ENCODE measurements around the gene SCTR.
"Not testable (repeated sequence)": the region's sequence is repeated elsewhere in the genome, so short reads cannot be mapped to it uniquely, and the experiment has no call there.

The SCTR gene

DNA sequence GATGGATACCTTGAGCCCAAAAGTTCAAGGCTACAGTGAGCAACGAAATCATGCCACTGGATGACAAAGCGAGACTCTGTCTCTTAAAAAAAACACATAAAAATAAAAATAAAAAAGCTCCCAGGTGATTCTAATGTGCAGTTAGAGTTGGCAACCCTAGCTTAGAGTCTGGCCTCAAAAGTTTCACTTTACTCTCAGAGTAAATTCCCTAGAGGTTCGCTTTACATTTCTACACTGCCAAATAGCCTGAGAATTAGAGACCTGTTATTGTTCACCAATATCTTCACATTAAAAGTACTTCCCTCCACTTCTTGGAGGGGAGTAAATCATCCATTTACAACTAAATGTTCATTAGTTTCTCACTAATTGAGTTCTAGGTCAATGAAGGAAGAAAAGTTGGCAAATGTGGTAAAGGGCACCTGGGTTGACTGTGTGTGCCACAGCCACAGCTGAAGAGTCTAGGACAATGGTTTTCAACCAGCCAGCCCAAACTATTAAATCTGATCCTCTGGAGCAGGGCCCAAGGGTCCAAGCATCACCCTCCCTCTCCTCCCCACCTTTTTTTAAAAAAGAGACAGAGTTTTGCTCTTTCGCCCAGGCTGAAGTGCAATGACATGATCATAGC is 107.9 kb downstream of the SCTR start:
- Histone ChIP-seq H3K9me3 (replicated peaks in 1 of 11) (peaks cover 9 to 36% (median 26%) of the 10 kb centered on the region in 11 experiments), H3K27ac (no peak overlapping the region), H3K36me3 (no peaks in the 10 kb centered on the region; a peak in 1 of 22 replicates), H3K27me3 (no peaks in the 10 kb centered on the region), H4K20me1 (no peaks in the 10 kb centered on the region), H3K4me3 (no peak overlapping the region), H3K9ac (no peak overlapping the region), H3K4me2 (peak overlapping the region in 10 of 11 experiments; percentile 3 to 64 (median 48); a peak in 15 of 22 replicates), H3K4me1 (peaks cover 13 to 38% (median 24%) of the 10 kb centered on the region in 10 experiments)
- TF ChIP-seq Cebpa-rat (IDR thresholded peaks at IDR 0.05), result no peak

DNA sequence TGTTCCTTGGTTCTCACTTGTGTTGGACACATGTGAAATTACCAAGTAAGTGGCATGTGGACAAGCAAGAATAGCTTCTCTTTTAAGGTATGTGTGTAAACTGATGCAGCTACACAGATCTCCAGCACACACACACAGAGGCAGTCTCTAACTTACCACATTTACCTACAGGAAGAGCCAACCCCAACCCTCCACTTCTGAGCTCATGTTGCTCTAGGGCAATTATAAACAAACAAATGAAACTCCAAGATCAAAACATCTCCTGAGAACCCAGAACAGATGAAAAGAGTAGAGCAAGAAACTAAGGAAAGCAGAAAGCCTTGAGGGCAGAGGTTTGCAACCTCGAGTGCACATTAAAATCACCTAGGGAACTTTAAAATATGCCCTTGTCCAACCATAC is 108.7 kb downstream of the SCTR start:
- Histone ChIP-seq H3K4me2 (peak overlapping the region; percentile 3 to 64 (median 53); a peak in 17 of 22 replicates), H3K9ac (no peak overlapping the region), H3K4me3 (no peak overlapping the region), H3K27me3 (no peaks in the 10 kb centered on the region), H3K36me3 (no peaks in the 10 kb centered on the region), H3K4me1 (peaks cover 13 to 37% (median 24%) of the 10 kb centered on the region in 10 experiments), H4K20me1 (no peaks in the 10 kb centered on the region), H3K9me3 (replicated peaks in 1 of 11) (peaks cover 4 to 33% (median 20%) of the 10 kb centered on the region in 11 experiments; a peak in 21 of 22 replicates), H3K27ac (no peak overlapping the region)
- TF ChIP-seq Cebpa-rat (IDR thresholded peaks at IDR 0.05), result no peak

DNA sequence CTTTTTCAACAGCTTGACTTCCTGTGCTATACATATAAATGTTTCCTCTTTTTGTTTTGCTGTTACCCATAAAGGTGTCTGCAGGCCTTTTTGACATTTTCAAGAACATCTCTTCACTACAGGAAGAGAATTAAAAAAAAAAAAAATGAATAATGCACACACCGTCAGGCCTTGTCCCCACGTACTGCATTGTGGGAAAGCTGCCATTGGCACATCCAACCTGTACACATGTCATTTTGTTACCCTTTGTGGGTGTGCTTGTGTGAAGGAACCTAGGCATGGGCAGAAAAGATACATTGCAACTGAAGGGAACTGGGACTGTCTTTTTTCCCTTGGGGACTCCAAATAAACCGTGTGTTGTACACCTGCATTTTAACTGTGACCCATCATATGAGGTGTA is 109.4 kb downstream of the SCTR start:
- H3K36me3 ChIP-seq, result no peaks in the 10 kb centered on the region
- no peak for TF ChIP-seq Cebpa-rat (IDR thresholded peaks at IDR 0.05)
- H3K9me3 ChIP-seq (replicated peaks in 1 of 11), result peaks cover 6 to 29% (median 18%) of the 10 kb centered on the region in 11 experiments; a peak in 21 of 22 replicates
- H3K9ac ChIP-seq, result no peak overlapping the region
- H3K4me2 ChIP-seq, result peak overlapping the region in 9 of 11 experiments; percentile 21 to 64 (median 57); a peak in 15 of 22 replicates
- H3K27me3 ChIP-seq, result no peaks in the 10 kb centered on the region
- no peaks in the 10 kb centered on the region for H4K20me1 ChIP-seq
- H3K4me1 ChIP-seq, result peaks cover 13 to 29% (median 24%) of the 10 kb centered on the region in 10 experiments
- H3K27ac ChIP-seq, result no peak overlapping the region
- no peak overlapping the region for H3K4me3 ChIP-seq

DNA sequence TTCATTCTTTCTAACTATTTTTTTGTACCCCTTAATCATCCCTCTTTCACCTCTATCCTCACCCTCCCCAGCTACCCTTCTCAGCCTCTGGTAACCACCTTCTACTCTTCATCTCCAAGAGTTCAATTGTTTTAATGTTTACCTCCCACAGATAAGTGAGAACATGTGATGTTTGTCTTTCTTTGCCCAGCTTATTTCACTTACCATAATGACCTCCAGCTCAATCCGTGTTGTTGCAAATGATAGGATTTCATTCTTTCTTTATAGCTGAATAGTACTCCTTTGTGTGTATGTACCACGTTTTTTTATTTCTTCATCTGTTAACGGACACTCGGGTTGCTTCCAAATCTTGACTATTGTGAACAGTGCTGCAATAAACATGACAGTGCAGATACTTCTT is 114.8 kb downstream of the SCTR start:
- no peak overlapping the region for H3K4me2 ChIP-seq
- no peak overlapping the region for H3K4me3 ChIP-seq
- no peak overlapping the region for H3K9ac ChIP-seq

DNA sequence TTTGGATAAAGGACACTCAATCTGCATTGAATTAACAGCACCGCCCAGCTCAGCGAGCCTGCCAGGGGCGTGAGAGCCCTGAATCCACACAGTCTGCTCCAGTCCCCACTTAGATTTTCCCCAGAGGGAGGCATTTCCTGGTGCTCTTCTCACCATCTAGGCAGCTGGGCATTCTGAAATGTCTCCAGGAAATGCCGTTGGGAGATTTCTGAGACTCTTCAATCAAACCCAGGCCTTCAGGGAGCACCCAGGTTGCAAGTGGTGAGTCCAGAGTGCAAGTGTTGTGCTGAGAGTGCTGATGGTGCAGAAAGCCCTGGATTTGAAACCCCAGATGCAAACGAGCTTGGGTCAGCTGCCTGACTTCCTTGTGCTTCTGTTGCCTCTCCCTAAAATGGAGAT is 116.1 kb downstream of the SCTR start:
- Histone ChIP-seq H3K9me3 (replicated peaks in 1 of 11) (peaks cover 0 to 15% (median 7%) of the 10 kb centered on the region in 11 experiments; a peak in 10 of 22 replicates), H3K27ac (peak overlapping the region; percentile 17 to 66 (median 49); a peak in 18 of 22 replicates), H3K4me1 (peaks cover 26 to 48% (median 32%) of the 10 kb centered on the region in 10 experiments), H3K4me2 (peak overlapping the region; percentile 55 to 76 (median 72)), H3K9ac (peak overlapping the region; percentile 12 to 55 (median 32); a peak in 14 of 22 replicates), H3K36me3 (no peaks in the 10 kb centered on the region), H4K20me1 (no peaks in the 10 kb centered on the region), H3K27me3 (no peaks in the 10 kb centered on the region), H3K4me3 (peak overlapping the region in 1 of 10 experiments; percentile 1; a peak in 3 of 20 replicates)
- TF ChIP-seq Cebpa-rat (IDR thresholded peaks at IDR 0.05), result peak in 1 of 11 experiments; percentile 53; a peak in 1 of 22 replicates

More for the DNA sequence above, 114.8 kb downstream of the SCTR start:
- Histone ChIP-seq H4K20me1 (no peaks in the 10 kb centered on the region), H3K27ac (no peak overlapping the region), H3K27me3 (no peaks in the 10 kb centered on the region), H3K9me3 (replicated peaks in 1 of 11) (peaks cover 6 to 24% (median 17%) of the 10 kb centered on the region in 11 experiments; a peak in 21 of 22 replicates), H3K36me3 (no peaks in the 10 kb centered on the region), H3K4me1 (peaks cover 17 to 39% (median 23%) of the 10 kb centered on the region in 10 experiments)
- TF ChIP-seq Cebpa-rat (IDR thresholded peaks at IDR 0.05), result no peak

DNA sequence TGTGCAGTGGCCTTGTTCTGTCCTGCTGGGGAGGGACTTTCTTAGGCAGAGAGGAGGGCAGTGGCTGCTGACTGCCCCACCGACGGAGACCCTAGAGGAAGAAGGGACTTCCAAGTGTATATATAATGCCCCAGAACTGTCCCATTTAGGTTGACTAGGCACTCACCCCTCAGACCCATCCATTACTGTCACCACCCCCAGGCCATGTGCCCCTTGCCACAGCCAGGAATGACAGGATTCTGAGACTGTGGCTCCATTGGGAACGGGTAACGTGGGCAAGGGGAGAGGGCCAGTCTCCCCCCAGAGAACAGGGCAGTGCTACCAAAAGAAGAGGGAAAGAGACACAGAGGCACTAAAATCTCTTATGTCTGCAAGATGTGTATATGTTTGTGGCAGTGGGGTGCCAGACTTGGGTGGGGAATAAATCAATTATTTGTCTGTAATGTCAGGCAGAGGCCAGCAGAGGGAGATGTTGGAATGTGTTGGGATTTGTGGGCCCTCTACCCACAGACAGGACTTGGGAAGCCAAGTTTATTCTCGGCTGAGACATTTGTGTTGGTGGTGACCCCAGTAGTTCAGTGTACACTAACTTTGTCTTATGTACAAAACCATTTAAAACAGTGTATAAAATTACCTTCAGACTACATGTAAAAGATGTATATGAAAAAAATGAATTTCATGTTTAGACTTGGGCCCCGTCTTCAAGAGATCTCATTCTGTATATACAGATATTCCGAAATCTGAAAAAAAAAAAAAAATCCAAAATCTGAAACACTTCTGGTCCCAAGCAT is 116.7 kb downstream of the SCTR start:
- Histone ChIP-seq H3K27ac (peak overlapping the region in 10 of 11 experiments; percentile 4 to 66 (median 50); a peak in 16 of 22 replicates), H3K4me3 (peak overlapping the region in 1 of 10 experiments; percentile 1; a peak in 2 of 20 replicates), H3K9ac (peak overlapping the region in 10 of 11 experiments; percentile 12 to 55 (median 40); a peak in 14 of 22 replicates), H3K36me3 (no peaks in the 10 kb centered on the region), H3K9me3 (replicated peaks in 1 of 11) (peaks cover 0 to 15% (median 7%) of the 10 kb centered on the region in 11 experiments; a peak in 10 of 22 replicates), H3K4me1 (peaks cover 32 to 54% (median 38%) of the 10 kb centered on the region in 10 experiments), H3K27me3 (no peaks in the 10 kb centered on the region), H4K20me1 (no peaks in the 10 kb centered on the region), H3K4me2 (peak overlapping the region; percentile 55 to 76 (median 72))
- no peak for TF ChIP-seq Cebpa-rat (IDR thresholded peaks at IDR 0.05)

DNA sequence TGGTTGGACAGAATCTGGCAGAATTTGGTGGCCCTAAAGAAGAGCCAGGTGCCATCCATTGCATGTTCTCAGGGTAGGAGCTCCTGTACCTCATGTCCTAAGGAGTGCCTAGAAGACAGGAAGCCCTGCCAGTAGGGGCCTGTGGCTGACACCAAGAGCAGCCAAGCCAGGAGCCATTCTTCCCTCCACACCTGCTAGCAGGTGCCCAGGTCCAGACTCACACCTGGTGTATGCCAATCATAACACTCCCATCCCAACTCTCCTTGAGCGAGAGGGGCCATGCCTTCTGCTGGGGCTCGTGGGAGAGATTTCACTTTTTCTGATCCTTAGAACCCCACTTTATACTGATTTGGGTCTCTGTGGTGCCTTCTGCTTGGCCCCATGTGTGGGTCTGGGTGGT is 119.1 kb downstream of the SCTR start:
- Histone ChIP-seq H3K27me3 (no peaks in the 10 kb centered on the region), H3K4me3 (no peak overlapping the region), H3K36me3 (no peaks in the 10 kb centered on the region), H4K20me1 (no peaks in the 10 kb centered on the region), H3K4me1 (peaks cover 40 to 58% (median 42%) of the 10 kb centered on the region in 10 experiments), H3K9ac (no peak overlapping the region), H3K9me3 (replicated peaks in 1 of 11) (peaks cover 0 to 5% (median 0%) of the 10 kb centered on the region in 11 experiments; a peak in 3 of 22 replicates), H3K27ac (no peak overlapping the region), H3K4me2 (0 out of 22 replicates have a peak overlapping the region, but pooled peaks of 1 of the 11 experiments have one; percentile 45)
- no peak for TF ChIP-seq Cebpa-rat (IDR thresholded peaks at IDR 0.05)

DNA sequence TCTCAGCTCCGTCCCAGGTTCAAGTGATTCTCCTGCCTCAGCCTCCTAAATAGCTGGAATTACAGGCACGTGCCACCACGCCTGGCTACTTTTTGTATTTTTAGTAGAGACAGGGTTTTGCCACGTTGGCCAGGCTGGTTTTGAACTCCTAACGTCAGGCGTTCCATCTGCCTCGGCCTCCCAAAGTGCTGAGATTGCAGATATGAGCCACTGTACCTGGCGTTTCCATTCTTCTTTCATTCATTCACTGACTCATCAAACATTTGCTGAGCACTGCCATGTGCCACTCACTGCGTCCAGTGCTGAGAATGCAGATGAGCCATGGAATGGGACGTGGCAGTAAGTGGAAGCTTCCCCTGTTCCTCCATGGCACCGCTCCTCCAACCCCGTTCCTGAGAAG is 120.7 kb downstream of the SCTR start:
- H3K27me3 ChIP-seq; H3K9me3 ChIP-seq (replicated peaks in 1 of 11); H4K20me1 ChIP-seq; H3K36me3 ChIP-seq; H3K9ac ChIP-seq; H3K4me3 ChIP-seq: not testable (repeated sequence)
- peak overlapping the region in 2 of 11 experiments; percentile 13 to 42; a peak in 1 of 22 replicates for H3K27ac ChIP-seq
- peaks cover 44 to 60% (median 52%) of the 10 kb centered on the region in 10 experiments for H3K4me1 ChIP-seq
- H3K4me2 ChIP-seq, result peak overlapping the region; percentile 44 to 71 (median 52); a peak in 20 of 22 replicates
